NCI-H128 (cell line): ENCODE data around the gene RERE.

ENCODE experiments used
- DNase-seq: peaks from one replicate; lab custom pipeline; 2025; ENCODE audit not compliant: unreplicated experiment; lab: John Stamatoyannopoulos, UW

RERE gene

GRCh38 chr1:8493916-8494540 is 323.4 kb downstream of the RERE start:
- DNase-seq, result no peak

GRCh38 chr1:8487249-8487648 is 330.2 kb downstream of the RERE start:
- DNase-seq, result no peak

GRCh38 chr1:8486047-8486446 is 331.4 kb downstream of the RERE start:
- DNase-seq, result no peak

- DNase-seq, result no peak
These were observed 333.9 kb downstream of the RERE start for GRCh38 chr1:8483586-8483985.

- DNase-seq, result no peak
These were observed 334.5 kb downstream of the RERE start for GRCh38 chr1:8482979-8483381.

GRCh38 chr1:8481650-8482380 is 335.6 kb downstream of the RERE start:
- DNase-seq, result no peak

GRCh38 chr1:8478566-8478965 is 338.9 kb downstream of the RERE start:
- DNase-seq, result no peak

GRCh38 chr1:8477983-8478362 is 339.5 kb downstream of the RERE start:
- no peak for DNase-seq

- no peak for DNase-seq
These were observed 340.1 kb downstream of the RERE start for GRCh38 chr1:8477166-8477982.

- DNase-seq, result no peak
These were observed 341.4 kb downstream of the RERE start for GRCh38 chr1:8476006-8476405.

- no peak for DNase-seq
These were observed 343.1 kb downstream of the RERE start for GRCh38 chr1:8474369-8474768.

GRCh38 chr1:8473891-8474300 is 343.5 kb downstream of the RERE start:
- no peak for DNase-seq

GRCh38 chr1:8473121-8473875 is 344.1 kb downstream of the RERE start:
- DNase-seq, result no peak

GRCh38 chr1:8472668-8473067 is 344.8 kb downstream of the RERE start:
- DNase-seq, result no peak

GRCh38 chr1:8471451-8471850 is 346.0 kb downstream of the RERE start:
- no peak for DNase-seq

- no peak for DNase-seq
These were observed 348.7 kb downstream of the RERE start for GRCh38 chr1:8468751-8469150.

GRCh38 chr1:8467308-8467707 is 350.1 kb downstream of the RERE start:
- no peak for DNase-seq

- DNase-seq, result no peak
These were observed 351.7 kb downstream of the RERE start for GRCh38 chr1:8465692-8466091.

GRCh38 chr1:8465013-8465412 is 352.4 kb downstream of the RERE start:
- no peak for DNase-seq

GRCh38 chr1:8464377-8464776 is 353.1 kb downstream of the RERE start:
- no peak for DNase-seq
